Stimulated activated CD4-positive, alpha-beta T cell treated with anti-CD3 and anti-CD28 coated beads, Interleukin-1b, Interleukin-23, amount 100 ng/mL, for 4 hours (primary cell): Measurements from ENCODE around the gene TF.
"Not testable (repeated sequence)": the region's sequence is repeated elsewhere in the genome, so short reads cannot be mapped to it uniquely, and the experiment has no call there.

Experiments
- DNase-seq, 2 donors: peaks; one replicate each; pipeline ENCODE4 v3.0.0-alpha.2; 2020; ENCODE audit warnings: low read depth in 2 of 2

The TF gene

DNA sequence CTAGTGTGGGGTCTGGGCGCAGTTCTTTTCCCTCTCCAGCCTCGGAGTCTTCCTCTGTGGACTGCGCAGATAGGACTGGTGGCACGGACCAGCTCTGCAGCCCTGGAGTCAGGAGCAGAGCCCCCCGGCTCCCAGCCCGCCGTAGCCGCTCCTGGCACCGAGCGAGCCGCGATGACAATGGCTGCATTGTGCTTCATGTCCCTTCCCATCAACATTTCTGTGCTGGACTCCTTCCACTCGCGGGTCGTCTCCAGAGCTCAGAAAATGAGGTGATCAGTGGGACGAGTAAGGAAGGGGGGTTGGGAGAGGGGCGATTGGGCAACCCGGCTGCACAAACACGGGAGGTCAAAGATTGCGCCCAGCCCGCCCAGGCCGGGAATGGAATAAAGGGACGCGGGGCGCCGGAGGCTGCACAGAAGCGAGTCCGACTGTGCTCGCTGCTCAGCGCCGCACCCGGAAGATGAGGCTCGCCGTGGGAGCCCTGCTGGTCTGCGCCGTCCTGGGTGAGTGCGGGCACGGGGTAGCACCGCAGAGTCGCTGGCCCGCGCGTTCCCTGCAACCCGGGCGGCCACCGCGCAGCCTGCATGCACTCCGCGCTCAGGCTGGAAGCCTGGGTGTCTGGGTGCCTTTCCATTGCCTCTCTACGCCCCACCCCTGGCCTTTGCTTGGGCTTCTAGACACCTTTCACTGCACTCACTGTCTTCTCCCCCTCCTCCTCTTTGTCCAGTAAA lies at the start of gene TF:
Gene TF, plus strand, starts transcription at position 413 of the 731 bp plus-strand sequence. Its CDS starts 48 bp downstream, at position 461.
- DNase-seq, result no peak

DNA sequence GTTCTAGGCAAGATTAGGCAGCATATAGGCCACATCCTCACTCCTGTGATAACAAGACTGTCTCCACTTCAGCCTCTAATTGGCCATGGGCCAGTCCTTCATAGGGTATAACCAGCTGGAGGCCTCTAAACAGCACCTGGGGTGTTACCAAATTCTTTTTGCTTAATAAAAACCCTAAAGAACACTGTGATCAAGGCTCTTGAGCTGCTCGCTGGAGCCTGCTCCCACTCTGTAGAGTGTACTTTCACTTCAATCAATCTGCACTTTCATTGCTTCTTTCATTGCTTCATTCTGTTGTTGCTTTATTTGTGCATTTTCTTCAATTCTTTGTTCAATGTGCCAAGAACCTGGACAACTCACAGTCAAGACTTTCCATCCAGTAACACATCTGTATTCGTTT lies 48.2 kb upstream of the TF start:
- no peak for DNase-seq

GRCh38 chr3:133699467-133699866 lies 46.7 kb upstream of the TF start:
- no peak for DNase-seq

GRCh38 chr3:133699903-133700302 lies 46.3 kb upstream of the TF start:
- no peak for DNase-seq

GRCh38 chr3:133700351-133700750 lies 45.8 kb upstream of the TF start:
- DNase-seq, result no peak

- no peak for DNase-seq
Measured at GRCh38 chr3:133701435-133702358, 44.5 kb upstream of the TF start.

- DNase-seq, result no peak
Measured at GRCh38 chr3:133703915-133704314, 42.3 kb upstream of the TF start.

DNA sequence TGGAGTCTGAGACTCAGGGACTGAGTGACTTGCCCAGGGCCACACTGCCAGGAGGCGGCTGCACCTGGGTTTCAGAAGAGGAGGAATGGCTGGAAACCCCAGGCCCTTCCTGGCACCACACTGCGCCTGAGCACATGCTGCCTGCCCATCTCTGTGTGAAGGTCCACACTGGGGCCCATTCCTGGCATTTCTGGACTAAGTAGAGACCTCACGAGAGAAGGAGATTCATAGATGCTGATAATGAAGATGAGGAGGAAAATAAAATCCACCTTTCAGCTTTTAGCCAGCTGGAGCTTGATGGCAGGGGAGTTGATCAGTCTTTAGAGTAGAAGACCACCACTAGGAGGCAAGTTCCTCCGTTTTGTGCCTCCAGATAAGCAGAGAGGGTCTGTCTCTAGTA lies 40.2 kb upstream of the TF start:
- no peak for DNase-seq

DNA sequence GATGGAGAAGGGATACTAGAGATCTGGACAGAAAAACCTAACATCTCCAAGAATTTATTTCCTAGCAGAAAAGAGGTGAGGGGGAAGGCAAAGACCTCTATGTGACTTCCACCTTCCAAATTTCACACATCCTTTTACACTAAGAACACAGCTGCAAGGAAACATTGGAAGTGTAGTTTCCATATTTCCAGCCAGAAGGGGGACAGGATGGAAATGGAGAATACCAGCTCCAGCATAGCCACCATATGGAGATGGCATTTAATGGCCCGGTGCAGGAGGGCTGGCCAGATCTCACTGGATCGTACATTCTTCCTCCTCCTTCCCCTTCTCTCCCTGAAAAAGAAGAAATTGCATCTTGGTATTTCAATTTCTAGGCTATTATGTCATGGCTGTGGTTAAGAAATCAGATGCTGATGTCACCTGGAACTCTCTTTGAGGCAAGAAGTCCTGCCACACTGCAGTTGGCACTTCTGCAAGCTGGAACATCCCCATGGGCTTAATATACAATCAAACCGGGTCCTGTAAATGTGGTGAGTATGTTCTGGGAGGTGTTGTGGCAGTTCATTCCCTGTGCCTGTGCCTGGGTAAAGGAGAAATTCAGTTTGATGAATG lies 36.9 kb upstream of the TF start:
- DNase-seq, result no peak

DNA sequence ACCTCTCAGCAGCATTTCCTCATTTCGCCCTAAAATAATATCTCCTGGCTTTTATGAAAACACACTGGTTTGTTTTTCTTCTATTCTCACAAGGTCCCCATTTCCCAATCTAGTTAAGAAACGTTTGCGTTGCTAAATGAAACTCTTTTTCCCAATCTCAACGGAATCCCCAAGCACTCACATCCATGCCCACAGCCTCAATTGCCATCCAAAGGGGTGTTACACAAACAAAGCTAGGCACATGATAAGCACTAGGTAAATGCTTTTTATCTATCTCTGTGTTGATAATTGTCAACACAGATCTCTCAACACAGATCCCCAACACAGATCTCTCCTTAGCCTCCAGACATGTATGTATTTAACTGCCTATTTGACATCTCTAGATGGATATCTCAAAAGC lies 35.2 kb upstream of the TF start:
- DNase-seq, result no peak

- no peak for DNase-seq
Measured at GRCh38 chr3:133712017-133712416, 34.2 kb upstream of the TF start.

GRCh38 chr3:133713347-133713746 lies 32.8 kb upstream of the TF start:
- DNase-seq, result no peak

DNA sequence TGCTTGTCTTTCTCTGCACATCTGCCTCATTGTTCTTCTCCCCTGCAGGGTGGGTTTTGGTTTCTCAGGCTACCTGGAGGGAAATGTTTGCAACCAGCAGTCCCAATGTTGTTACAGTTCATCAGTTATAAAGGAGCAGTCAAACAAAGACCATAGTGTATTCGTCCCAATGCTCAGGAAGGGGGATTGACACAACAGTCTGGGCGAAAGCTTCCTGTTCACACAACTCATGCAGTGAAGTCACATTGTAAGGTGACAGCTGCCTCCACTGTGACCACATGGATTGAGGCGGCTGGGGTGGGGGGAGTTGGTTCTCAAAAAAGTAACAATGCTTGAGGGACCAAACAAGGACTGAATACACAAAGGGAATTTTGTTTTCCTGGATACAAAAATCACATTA lies 28.8 kb upstream of the TF start:
- no peak for DNase-seq

- no peak for DNase-seq
Measured at GRCh38 chr3:133722935-133723334, 23.3 kb upstream of the TF start.

- no peak for DNase-seq
Measured at GRCh38 chr3:133730993-133731392, 15.2 kb upstream of the TF start.

GRCh38 chr3:133732231-133732630 lies 14.0 kb upstream of the TF start:
- not testable (repeated sequence) for DNase-seq

GRCh38 chr3:133733226-133733625 lies 13.0 kb upstream of the TF start:
- DNase-seq, result no peak

DNA sequence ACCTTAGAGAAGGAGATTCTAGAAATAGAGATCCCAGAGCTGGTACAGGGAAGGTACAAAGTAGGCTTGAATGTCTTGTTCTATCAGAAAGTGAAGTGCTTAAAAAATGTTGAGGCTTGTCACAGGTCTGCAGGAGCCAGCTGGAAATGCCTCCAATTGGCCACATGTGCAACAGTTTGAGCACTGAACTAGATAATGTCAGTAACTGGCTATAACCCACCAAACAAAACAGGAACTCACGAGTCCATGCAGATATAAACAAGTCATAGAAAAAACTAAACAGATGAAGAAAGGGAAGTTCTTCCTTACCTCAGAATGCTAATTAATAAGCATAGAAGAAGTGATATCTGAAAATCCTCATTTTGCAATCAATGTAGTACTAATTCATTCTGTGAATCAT lies 11.9 kb upstream of the TF start:
- no peak for DNase-seq

DNA sequence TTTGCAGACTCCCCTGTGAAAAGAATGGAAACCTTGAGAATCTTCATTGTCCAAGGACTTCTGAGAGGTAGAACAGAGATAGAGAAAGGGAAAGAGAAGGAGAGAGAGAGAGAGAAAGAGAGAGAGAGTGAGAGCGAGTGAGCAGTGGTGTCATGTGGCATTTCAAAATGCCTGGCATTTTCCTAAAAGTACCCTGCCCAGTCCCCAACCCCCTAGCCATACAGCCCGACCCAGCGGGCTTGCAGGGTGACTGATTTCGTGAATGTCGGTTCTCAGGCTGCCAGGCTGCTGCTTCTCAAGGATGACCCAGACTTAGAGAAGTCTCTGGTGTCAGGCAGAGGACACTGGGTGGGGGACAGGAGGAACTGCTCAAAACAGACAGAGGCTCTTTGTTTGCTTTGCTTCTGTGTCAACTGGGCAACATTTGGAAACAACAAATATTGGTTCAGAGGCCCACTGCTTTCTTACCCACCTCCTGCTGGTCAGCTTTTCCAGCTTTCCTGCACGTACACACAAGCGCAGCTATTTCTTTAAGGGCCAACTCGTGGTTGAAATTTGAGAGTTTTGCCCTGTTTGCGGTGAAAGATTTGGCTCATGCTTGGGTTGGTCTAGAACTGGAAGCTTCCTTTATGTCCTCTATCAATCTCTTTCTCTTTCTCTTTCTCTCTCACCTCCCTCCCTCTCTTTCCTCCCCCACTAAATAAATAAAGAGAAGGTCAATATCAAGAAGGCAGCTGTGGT lies 3.7 kb upstream of the TF start:
- no peak for DNase-seq

- DNase-seq, result no peak
Measured at GRCh38 chr3:133744241-133744640, 2.0 kb upstream of the TF start.

DNA sequence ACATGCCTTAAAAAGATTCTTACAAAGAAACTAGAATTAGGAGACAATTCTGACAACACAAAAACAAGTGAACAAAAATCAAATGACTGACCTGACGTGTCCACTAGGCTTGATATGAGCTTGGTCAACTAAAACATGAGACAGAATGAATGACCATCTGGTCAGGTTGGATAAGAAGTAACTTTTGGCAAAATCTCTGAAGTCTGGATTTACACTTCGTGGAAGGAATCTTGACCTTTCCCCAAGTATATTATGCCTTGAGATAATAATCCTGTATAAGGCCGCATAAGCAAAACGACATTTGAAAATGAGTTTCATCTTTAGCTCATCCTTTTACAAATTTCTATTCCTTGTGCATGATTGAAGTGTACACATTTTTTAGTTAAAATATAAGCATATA lies 1.1 kb upstream of the TF start:
- DNase-seq, result no peak

GRCh38 chr3:133746712-133747066 lies 496 bp downstream of the TF start:
- no peak for DNase-seq
